ENCODE results near the gene TAX1BP1.

Gene TAX1BP1

GRCh38 chr7:27739909-27740448 is at the start of gene TAX1BP1:
Gene TAX1BP1 (plus strand): TSS chr7:27740162. CDS start chr7:27748525, 8,363 bp downstream.
- peak; percentile 81 for DNase-seq

- DNase-seq, result no peak
Observed at GRCh38 chr7:27690649-27691048, 49.3 kb upstream of the TAX1BP1 start.

GRCh38 chr7:27693794-27694193 is 46.2 kb upstream of the TAX1BP1 start:
- no peak for DNase-seq

GRCh38 chr7:27695096-27695495 is 44.9 kb upstream of the TAX1BP1 start:
- no peak for DNase-seq

GRCh38 chr7:27697861-27698430 is 42.0 kb upstream of the TAX1BP1 start:
- DNase-seq, result no peak

- no peak for DNase-seq
Observed at GRCh38 chr7:27699751-27700150, 40.2 kb upstream of the TAX1BP1 start.

- no peak for DNase-seq
Observed at GRCh38 chr7:27700501-27700900, 39.5 kb upstream of the TAX1BP1 start.

- DNase-seq, result no peak
Observed at GRCh38 chr7:27703181-27703580, 36.8 kb upstream of the TAX1BP1 start.

GRCh38 chr7:27704422-27705199 is 35.4 kb upstream of the TAX1BP1 start:
- no peak for DNase-seq

GRCh38 chr7:27705200-27705594 is 34.8 kb upstream of the TAX1BP1 start:
- DNase-seq, result no peak

GRCh38 chr7:27708485-27708884 is 31.5 kb upstream of the TAX1BP1 start:
- no peak for DNase-seq

GRCh38 chr7:27709137-27710075 is 30.6 kb upstream of the TAX1BP1 start:
- no peak for DNase-seq

GRCh38 chr7:27712217-27712616 is 27.7 kb upstream of the TAX1BP1 start:
- no peak for DNase-seq

- DNase-seq, result no peak
Observed at GRCh38 chr7:27714831-27715444, 25.0 kb upstream of the TAX1BP1 start.

GRCh38 chr7:27723085-27723484 is 16.9 kb upstream of the TAX1BP1 start:
- DNase-seq, result no peak

GRCh38 chr7:27727058-27727457 is 12.9 kb upstream of the TAX1BP1 start:
- DNase-seq, result no peak

- DNase-seq, result no peak
Observed at GRCh38 chr7:27730112-27730511, 9.8 kb upstream of the TAX1BP1 start.

GRCh38 chr7:27734583-27734982 is 5.4 kb upstream of the TAX1BP1 start:
- no peak for DNase-seq

- DNase-seq, result no peak
Observed at GRCh38 chr7:27735165-27735564, 4.8 kb upstream of the TAX1BP1 start.

- DNase-seq, result no peak
Observed at GRCh38 chr7:27735831-27736230, 4.1 kb upstream of the TAX1BP1 start.

- DNase-seq, result no peak
Observed at GRCh38 chr7:27737178-27737577, 2.8 kb upstream of the TAX1BP1 start.

GRCh38 chr7:27737616-27738015 is 2.3 kb upstream of the TAX1BP1 start:
- DNase-seq, result no peak
